ENCODE results near the gene CDH12. TPM values are rescaled to one million over a fixed set of nuclear protein-coding genes. Genes with fewer than 3 reads are reported as not detected.

CDH12 gene
- total RNA-seq, 1 donor from 2014 or later = 0.38 TPM

DNA sequence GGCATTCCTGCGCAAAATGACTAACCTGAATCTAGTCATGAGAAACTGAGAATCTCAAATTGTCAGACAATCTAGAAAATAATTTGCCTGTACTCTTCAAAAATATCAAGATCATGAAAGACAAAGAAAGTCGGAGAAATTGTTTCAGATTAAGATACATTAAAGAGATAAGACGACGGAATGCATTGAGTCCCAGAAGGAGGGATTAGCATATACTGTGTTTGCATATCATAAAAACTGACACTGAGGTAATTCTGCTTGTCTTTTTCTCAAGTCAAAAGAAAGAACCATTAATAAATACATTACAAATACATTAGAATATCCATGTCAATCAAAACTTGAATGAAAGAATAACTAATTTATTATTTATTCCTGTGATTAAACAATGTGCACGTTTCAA lies 88.4 kb downstream of the CDH12 start:
- Histone ChIP-seq H3K4me1 (no peaks in the 10 kb centered on the region), H3K9me3 (no peaks in the 10 kb centered on the region), H3K4me3 (no peak overlapping the region), H3K36me3 (no peaks in the 10 kb centered on the region), H3K27ac (no peak overlapping the region), H3K27me3 (ENCODE audit: low read depth) (no peaks in the 10 kb centered on the region)
- DNase-seq = no peak
- TF ChIP-seq, protein P1, sequence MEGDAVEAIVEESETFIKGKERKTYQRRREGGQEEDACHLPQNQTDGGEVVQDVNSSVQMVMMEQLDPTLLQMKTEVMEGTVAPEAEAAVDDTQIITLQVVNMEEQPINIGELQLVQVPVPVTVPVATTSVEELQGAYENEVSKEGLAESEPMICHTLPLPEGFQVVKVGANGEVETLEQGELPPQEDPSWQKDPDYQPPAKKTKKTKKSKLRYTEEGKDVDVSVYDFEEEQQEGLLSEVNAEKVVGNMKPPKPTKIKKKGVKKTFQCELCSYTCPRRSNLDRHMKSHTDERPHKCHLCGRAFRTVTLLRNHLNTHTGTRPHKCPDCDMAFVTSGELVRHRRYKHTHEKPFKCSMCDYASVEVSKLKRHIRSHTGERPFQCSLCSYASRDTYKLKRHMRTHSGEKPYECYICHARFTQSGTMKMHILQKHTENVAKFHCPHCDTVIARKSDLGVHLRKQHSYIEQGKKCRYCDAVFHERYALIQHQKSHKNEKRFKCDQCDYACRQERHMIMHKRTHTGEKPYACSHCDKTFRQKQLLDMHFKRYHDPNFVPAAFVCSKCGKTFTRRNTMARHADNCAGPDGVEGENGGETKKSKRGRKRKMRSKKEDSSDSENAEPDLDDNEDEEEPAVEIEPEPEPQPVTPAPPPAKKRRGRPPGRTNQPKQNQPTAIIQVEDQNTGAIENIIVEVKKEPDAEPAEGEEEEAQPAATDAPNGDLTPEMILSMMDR (IDR thresholded peaks at IDR 0.05) = no peak
- no peak for ATAC-seq
- intact Hi-C loops (cut with DNase I) = no loop called here

DNA sequence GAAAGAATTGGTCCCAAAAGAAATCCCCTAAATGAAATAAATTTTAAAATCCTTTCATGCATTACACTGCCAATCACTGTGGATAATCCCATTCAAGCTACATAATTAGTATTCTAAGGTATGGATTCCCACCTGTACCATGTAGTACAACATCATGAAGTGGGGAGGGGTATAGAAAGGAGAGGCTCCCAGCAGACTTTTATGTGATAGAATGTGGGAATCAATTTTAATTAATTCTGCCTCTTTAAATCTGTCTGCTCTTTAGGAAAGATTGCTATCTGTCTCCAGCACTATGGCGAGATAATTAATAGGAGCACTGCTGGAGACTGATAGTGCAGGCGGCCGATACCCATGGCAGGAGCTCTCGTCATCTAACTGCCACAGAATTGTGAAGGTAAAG lies 95.4 kb downstream of the CDH12 start:
- Histone ChIP-seq H3K36me3 (no peaks in the 10 kb centered on the region), H3K4me1 (no peaks in the 10 kb centered on the region), H3K4me3 (no peak overlapping the region), H3K27ac (no peak overlapping the region), H3K9me3 (no peaks in the 10 kb centered on the region), H3K27me3 (ENCODE audit: low read depth) (no peaks in the 10 kb centered on the region)
- ATAC-seq (no peak), DNase-seq (no peak)
- TF ChIP-seq, protein P1 (IDR thresholded peaks at IDR 0.05) = no peak
- intact Hi-C loops (cut with DNase I) = no loop called here

DNA sequence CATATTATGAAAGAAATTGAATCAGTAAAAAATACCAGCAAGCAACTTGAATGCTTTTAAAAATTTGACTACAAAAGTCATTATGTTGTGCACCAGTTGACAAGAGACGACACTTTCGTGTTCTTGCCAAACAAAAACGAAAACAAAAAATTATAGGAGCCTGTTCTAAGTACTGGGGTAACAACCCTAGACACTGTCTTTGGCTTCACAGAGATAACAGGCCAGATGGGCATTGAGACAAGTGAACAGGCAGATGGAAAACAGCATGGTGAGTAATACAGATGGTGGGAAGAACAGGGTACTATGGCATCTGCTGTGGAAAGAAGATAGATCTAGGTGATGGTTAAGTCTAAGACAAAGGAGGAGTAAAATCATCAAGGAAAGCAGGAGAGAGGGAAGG lies 99.0 kb downstream of the CDH12 start:
- no peaks in the 10 kb centered on the region for H3K4me1 ChIP-seq
- intact Hi-C loops (cut with DNase I) = no loop called here
- no peak overlapping the region for H3K27ac ChIP-seq
- no peak for ATAC-seq
- no peaks in the 10 kb centered on the region for H3K27me3 ChIP-seq (ENCODE audit: low read depth)
- no peaks in the 10 kb centered on the region for H3K36me3 ChIP-seq
- no peak overlapping the region for H3K4me3 ChIP-seq
- TF ChIP-seq, protein P1 (IDR thresholded peaks at IDR 0.05) = no peak
- no peaks in the 10 kb centered on the region for H3K9me3 ChIP-seq
- no peak for DNase-seq

DNA sequence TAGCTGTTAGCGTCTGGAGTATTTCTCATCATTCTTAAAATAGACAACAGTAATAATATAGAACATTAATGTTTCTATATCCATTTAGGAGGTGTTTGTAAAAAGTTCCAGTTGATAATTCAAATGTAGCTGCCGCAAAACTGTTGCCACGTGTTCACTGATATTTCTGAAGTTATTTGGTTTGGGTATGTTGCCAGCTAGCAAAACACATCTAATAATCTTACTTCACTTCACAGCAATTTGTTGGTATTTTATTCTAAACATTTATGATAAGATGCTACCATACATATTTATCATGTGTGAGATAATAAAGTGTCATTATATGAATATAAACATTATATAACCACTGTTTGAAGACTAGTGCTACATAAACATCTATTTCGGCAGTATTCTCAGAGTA lies 101.6 kb downstream of the CDH12 start:
- Histone ChIP-seq H3K27me3 (ENCODE audit: low read depth) (no peaks in the 10 kb centered on the region), H3K4me1 (no peaks in the 10 kb centered on the region), H3K9me3 (no peaks in the 10 kb centered on the region), H3K36me3 (no peaks in the 10 kb centered on the region), H3K27ac (no peak overlapping the region), H3K4me3 (no peak overlapping the region)
- intact Hi-C loops (cut with DNase I) = no loop called here
- no peak for DNase-seq
- ATAC-seq = no peak
- TF ChIP-seq, protein P1 (IDR thresholded peaks at IDR 0.05) = no peak

DNA sequence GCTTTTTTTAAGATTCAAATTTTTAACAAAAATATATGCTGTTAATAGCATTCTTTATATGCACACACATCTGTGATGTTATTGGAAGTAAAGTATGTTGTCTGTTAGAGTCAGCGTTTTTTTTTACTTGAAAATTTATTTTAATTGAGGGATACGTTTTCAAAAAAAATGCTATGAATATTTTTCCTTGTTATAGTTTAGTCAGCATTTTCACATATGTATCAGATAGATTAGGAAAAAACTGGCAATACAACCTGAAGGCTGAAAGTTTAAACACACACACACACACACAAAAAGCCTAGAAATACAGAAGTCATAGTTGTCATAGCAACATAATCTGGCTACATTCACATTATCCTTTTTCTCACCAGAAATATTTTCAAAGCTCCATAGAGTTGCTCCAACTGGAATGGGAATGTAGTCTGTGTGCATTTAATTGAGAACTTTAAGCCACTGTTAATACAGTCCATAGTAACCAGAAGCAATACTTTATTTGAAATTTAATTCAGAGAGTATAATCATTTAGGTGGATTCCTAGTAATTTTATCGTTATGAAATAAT lies 116.6 kb downstream of the CDH12 start:
- Histone ChIP-seq H3K4me1 (no peaks in the 10 kb centered on the region), H3K9me3 (no peaks in the 10 kb centered on the region), H3K36me3 (no peaks in the 10 kb centered on the region), H3K27ac (no peak overlapping the region), H3K4me3 (no peak overlapping the region), H3K27me3 (ENCODE audit: low read depth) (no peaks in the 10 kb centered on the region)
- TF ChIP-seq, protein P1 (IDR thresholded peaks at IDR 0.05) = no peak
- intact Hi-C loops (cut with DNase I) = no loop called here
- ATAC-seq (no peak), DNase-seq (no peak)

DNA sequence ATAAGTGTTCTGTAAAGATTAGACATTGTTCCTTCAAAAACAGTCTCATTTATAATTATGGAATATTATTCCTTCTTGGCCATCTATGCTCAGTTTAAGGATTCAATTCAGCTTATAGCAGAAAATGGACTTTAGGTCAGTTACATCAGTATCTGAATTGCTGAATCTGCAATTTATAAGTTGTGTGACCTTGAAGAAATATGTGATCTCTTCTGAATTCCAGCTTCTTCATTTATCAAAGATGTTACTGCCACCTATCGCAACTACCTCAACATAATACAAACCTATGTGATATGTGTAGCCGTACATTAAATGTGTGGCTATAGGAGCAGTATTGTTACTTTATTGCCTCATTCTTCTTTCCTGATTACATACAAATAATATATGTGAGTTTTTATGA lies 118.2 kb downstream of the CDH12 start:
- intact Hi-C loops (cut with DNase I) = no loop called here
- Histone ChIP-seq H3K36me3 (no peaks in the 10 kb centered on the region), H3K27ac (no peak overlapping the region), H3K4me1 (no peaks in the 10 kb centered on the region), H3K9me3 (no peaks in the 10 kb centered on the region), H3K27me3 (ENCODE audit: low read depth) (no peaks in the 10 kb centered on the region), H3K4me3 (no peak overlapping the region)
- DNase-seq (no peak), ATAC-seq (no peak)
- TF ChIP-seq, protein P1 (IDR thresholded peaks at IDR 0.05) = no peak
